Esophagus muscularis mucosa (tissue), 4 donors: ENCODE results near the gene NRIP3. TPM values are rescaled to one million over a fixed set of nuclear protein-coding genes. Genes with fewer than 3 reads are reported as not detected.
A peak's percentile ranks its signal among the peaks of the same experiment; 100 is the strongest.

Experiments used
- DNase-seq: peaks from one replicate; pipeline ENCODE4 v3.0.0-alpha.2; 2017; ENCODE audit errors: extremely low spot score
- H3K27ac ChIP-seq, 4 donors: fragments of 200-600 bp; sonication (generic); replicated peaks in 1 of 4; 1 replicate in 3 of 4; 2 replicates in 1 of 4; pipeline ENCODE4 v1.5.1; 2016 to 2019; ENCODE audit warnings: mild to moderate bottlenecking in 1 of 4
- H3K27me3 ChIP-seq, 4 donors: fragments of 200-600 bp; sonication (generic); one replicate each; pipeline versions ENCODE4 v1.5.1 to v1.6.0; 2016 to 2019
- H3K36me3 ChIP-seq, 4 donors: fragments of 200-600 bp; sonication (generic); one replicate each; pipeline ENCODE4 v1.5.1; 2016 to 2019
- H3K4me1 ChIP-seq, 4 donors: fragments of 200-600 bp; sonication (generic); one replicate each; pipeline ENCODE4 v1.5.1; 2016 to 2019
- H3K4me3 ChIP-seq, 4 donors: fragments of 200-600 bp; sonication (generic); 1 replicate in 2 of 4; 2 replicates in 2 of 4; pipeline ENCODE4 v1.5.1; 2016 to 2019; ENCODE audit warnings: mild to moderate bottlenecking in 4 of 4, moderate library complexity in 1 of 4
- H3K9me3 ChIP-seq, 4 donors: fragments of 200-600 bp; sonication (generic); 1 replicate in 3 of 4; 2 replicates in 1 of 4; pipeline ENCODE4 v1.5.1; 2016 to 2019
- EP300 ChIP-seq: sonication (generic); formaldehyde crosslinking; IDR thresholded peaks from one replicate; pipeline ENCODE4 v1.6.1; 2017; ENCODE audit warnings: antibody characterized with exemption
- POLR2A ChIP-seq: fragments of 450-650 bp; IDR thresholded peaks from one replicate; pipeline ENCODE4 v1.6.1; 2017; ENCODE audit warnings: antibody characterized with exemption, moderate library complexity, mild to moderate bottlenecking, low read depth
- POLR2AphosphoS5 ChIP-seq, 2 donors: sonication (generic); formaldehyde crosslinking; IDR thresholded peaks; one replicate each; pipeline ENCODE4 v1.6.1; 2017; ENCODE audit warnings: antibody characterized with exemption in 2 of 2
- WGBS: methylation state at CpG from one replicate; pipeline ENCODE4 v1.1.5; 2018; 5-methylcytosine and 5-hydroxymethylcytosine counted together
- intact Hi-C: fragments of 100-400 bp; cut with DNase I; formaldehyde crosslinking; loops from one replicate; pipeline ENCODE4 v1.15.1; 2023
- total RNA-seq, 4 donors: library from RNA; depleted of rRNA; stranded (reverse); fragments of >200 nt; gene quantifications; one replicate each; pipeline versions ENCODE4 v1.1.0 to v1.2.1, GENCODE V29; 2016
- TF ChIP-seq, protein P1 (sequence below), 3 experiments: fragments of 200-600 bp in 2 of 3; fragments of 450-650 bp in 1 of 3; sonication (generic) in 2 of 3; IDR thresholded peaks; one replicate each; pipeline ENCODE4 v1.5.1; 2017 to 2019; ENCODE audit warnings: antibody characterized with exemption in 3 of 3, mild to moderate bottlenecking in 2 of 3, moderate library complexity in 1 of 3

Gene NRIP3
- total RNA-seq, 4 donors from 2014 or later, result 2.1 to 4.0 (median 3.5) TPM

DNA sequence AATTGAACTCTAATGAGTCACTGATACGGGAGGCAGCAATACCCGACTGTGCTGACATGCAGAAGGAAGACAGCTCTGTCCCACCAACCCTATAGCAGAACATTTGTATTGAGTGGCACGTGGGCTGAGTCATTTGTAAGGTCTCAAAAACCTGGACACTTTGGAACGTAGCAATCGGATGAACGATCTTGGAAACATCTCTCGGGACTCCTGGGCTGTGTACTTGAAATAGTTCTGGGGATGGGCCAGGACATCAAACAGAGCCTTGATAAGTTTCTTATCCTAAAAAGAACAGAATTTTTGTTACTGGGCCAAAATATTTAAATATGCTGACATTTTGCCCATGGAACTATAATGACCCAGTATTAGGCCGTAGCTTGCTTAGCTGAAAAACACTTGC, 17.1 kb upstream of the NRIP3 start:
- peaks cover 3 to 26% (median 17%) of the 10 kb centered on the region in 4 donors for H3K4me1 ChIP-seq
- no peak overlapping the region for H3K27ac ChIP-seq
- intact Hi-C loops, result no loop called here
- no peaks in the 10 kb centered on the region for H3K9me3 ChIP-seq
- H3K36me3 ChIP-seq, result no peaks in the 10 kb centered on the region
- TF ChIP-seq, protein P1, sequence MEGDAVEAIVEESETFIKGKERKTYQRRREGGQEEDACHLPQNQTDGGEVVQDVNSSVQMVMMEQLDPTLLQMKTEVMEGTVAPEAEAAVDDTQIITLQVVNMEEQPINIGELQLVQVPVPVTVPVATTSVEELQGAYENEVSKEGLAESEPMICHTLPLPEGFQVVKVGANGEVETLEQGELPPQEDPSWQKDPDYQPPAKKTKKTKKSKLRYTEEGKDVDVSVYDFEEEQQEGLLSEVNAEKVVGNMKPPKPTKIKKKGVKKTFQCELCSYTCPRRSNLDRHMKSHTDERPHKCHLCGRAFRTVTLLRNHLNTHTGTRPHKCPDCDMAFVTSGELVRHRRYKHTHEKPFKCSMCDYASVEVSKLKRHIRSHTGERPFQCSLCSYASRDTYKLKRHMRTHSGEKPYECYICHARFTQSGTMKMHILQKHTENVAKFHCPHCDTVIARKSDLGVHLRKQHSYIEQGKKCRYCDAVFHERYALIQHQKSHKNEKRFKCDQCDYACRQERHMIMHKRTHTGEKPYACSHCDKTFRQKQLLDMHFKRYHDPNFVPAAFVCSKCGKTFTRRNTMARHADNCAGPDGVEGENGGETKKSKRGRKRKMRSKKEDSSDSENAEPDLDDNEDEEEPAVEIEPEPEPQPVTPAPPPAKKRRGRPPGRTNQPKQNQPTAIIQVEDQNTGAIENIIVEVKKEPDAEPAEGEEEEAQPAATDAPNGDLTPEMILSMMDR (IDR thresholded peaks at IDR 0.05), result no peak
- TF ChIP-seq POLR2AphosphoS5 (IDR thresholded peaks at IDR 0.05) (no peak), POLR2A (no peak)
- no peaks in the 10 kb centered on the region for H3K27me3 ChIP-seq
- DNase-seq, result no peak
- WGBS, result 55% methylated on average over 8 of the region's 8 CpGs
- no peak overlapping the region for H3K4me3 ChIP-seq

DNA sequence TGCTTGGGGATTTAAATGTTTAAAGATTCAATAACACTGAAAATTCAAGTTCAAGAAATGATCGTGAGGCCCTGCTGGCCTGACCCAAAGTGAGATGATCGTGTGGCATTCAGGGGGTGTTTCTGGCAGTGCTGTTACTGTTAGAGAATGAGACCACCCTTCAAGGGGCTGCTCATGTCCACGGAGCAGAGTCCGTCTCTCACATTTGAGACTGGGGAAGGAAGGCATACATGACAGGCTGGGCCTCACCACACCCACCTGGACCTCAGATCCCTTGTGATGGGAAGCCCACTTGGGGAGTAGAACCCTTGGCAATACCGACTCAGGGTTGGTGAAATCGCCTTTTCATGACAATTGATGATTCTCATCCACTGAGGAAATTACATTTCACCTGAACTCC, 16.1 kb upstream of the NRIP3 start:
- peak; percentile 90 for DNase-seq
- H3K27ac ChIP-seq, result no peak overlapping the region
- intact Hi-C loops, result no loop called here
- H3K4me3 ChIP-seq, result no peak overlapping the region
- H3K27me3 ChIP-seq, result no peaks in the 10 kb centered on the region
- no peaks in the 10 kb centered on the region for H3K9me3 ChIP-seq
- WGBS, result 94% methylated on average over 6 of the region's 6 CpGs
- no peaks in the 10 kb centered on the region for H3K36me3 ChIP-seq
- peaks cover 10 to 32% (median 19%) of the 10 kb centered on the region in 4 donors for H3K4me1 ChIP-seq
- TF ChIP-seq POLR2AphosphoS5 (IDR thresholded peaks at IDR 0.05), result no peak
- TF ChIP-seq, protein P1 (IDR thresholded peaks at IDR 0.05), result no peak
- TF ChIP-seq EP300, result no peak

DNA sequence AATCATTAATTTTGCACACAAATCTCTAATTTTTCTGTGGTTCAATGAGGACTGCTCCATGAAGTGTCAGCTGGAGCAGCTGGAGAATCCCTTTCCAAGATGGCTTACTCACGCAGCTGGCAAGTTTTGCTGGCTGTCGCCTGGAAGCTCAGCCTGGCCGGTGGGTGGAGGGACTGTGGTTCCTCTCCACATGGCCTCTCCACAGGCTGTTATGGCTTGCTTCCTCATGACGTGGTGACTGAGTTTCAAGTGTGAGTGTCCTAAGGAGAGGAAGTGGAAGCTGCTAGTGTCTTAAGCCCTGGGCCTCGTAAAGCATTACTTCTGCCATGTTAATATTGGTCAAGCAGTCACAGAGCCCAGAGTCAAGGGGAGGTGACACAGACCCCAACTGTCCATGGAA, 14.0 kb upstream of the NRIP3 start:
- Histone ChIP-seq H3K36me3 (no peaks in the 10 kb centered on the region), H3K27ac (no peak overlapping the region), H3K4me3 (no peak overlapping the region), H3K27me3 (no peaks in the 10 kb centered on the region), H3K9me3 (no peaks in the 10 kb centered on the region), H3K4me1 (peaks cover 10 to 32% (median 19%) of the 10 kb centered on the region in 4 donors)
- DNase-seq, result peak; percentile 93
- 65% methylated on average over 5 of the region's 5 CpGs for WGBS
- TF ChIP-seq POLR2AphosphoS5 (IDR thresholded peaks at IDR 0.05) (peak; percentile 22 to 27), EP300 (no peak), POLR2A (no peak)
- intact Hi-C loops, result no loop called here

DNA sequence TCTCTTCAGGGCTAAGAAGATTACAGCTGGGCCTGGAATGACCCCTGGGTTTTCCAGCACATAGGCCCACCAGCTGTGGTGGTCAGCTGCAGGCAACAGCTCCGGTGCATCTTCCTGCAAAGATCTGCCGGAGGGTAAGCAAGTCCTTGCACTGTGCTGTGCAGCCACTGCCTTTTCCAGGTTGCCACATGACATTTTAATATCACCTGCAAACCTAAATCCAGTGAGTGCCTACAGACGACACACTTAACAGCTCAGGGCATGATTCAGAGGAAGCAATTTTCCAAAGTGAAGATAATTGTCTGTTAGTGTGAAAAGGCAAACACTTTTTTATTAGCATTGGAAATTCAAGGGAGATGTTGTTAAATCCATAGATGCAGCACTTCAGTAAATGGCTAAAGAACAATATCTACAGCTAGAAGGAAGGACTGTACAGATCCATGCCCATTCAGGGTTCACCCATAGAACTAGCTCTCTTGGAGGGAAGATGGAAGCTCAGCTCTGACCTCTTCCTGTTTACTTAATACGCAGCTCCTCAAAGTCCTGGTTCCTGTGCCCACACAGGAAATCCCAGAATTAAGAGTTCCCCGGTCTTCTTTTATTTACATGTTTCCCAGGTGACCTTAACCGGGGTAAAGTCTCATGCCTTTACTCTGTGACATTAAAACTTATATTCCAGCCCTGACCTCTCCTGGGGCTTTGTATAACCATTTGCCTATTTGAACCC, 13.3 kb upstream of the NRIP3 start:
- intact Hi-C loops, result no loop called here
- WGBS, result 78% methylated on average over 6 of the region's 6 CpGs
- no peak for TF ChIP-seq EP300
- no peak for TF ChIP-seq POLR2A
- TF ChIP-seq POLR2AphosphoS5 (IDR thresholded peaks at IDR 0.05), result no peak
- TF ChIP-seq, protein P1 (IDR thresholded peaks at IDR 0.05), result no peak
- Histone ChIP-seq H3K4me1 (peaks cover 10 to 32% (median 19%) of the 10 kb centered on the region in 4 donors), H3K4me3 (no peak overlapping the region), H3K9me3 (no peaks in the 10 kb centered on the region), H3K27me3 (no peaks in the 10 kb centered on the region), H3K27ac (no peak overlapping the region), H3K36me3 (no peaks in the 10 kb centered on the region)
- peak; percentile 66 for DNase-seq

DNA sequence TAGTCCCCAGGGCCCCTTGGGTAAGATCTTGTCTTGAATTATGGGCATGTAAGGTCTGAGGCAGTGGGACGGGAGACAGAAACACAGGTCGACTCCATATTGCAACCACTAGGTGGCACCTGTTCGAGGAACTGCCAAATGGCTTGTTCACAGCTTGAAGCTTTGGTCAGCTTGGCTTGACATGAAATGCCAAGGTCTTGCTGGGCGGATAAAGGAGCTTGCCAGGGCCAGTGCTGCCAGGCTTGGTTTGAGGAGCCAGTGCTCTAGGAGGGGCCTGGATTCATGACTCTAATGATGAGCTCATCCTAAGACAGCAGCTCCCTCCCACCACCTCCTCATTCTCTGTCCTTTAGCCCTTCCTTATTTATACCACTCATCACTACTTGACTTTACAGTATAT, 11.9 kb upstream of the NRIP3 start:
- Histone ChIP-seq H3K4me1 (peaks cover 10 to 25% (median 15%) of the 10 kb centered on the region in 4 donors), H3K27ac (no peak overlapping the region), H3K4me3 (no peak overlapping the region), H3K36me3 (no peaks in the 10 kb centered on the region), H3K27me3 (no peaks in the 10 kb centered on the region), H3K9me3 (no peaks in the 10 kb centered on the region)
- DNase-seq, result peak; percentile 93
- no peak for TF ChIP-seq EP300
- TF ChIP-seq, protein P1 (IDR thresholded peaks at IDR 0.05), result peak; percentile 68 to 80 (median 73)
- no peak for TF ChIP-seq POLR2A
- TF ChIP-seq POLR2AphosphoS5 (IDR thresholded peaks at IDR 0.05), result peak in 1 of 2 donors; percentile 47
- intact Hi-C loops, result loop anchor here (1.0 kb wide), 1 partner anchor 123 kb away; no protein-coding TSS in a partner anchor
- 15% methylated on average over 4 of the region's 4 CpGs for WGBS
